ENCODE measurements around the gene ASCC1. TPM values are rescaled to one million over a fixed set of nuclear protein-coding genes. Genes with fewer than 3 reads are reported as not detected.

The ASCC1 gene
- total RNA-seq, 1 donor from 2014 or later: 49.5 TPM

- no peak for TF ChIP-seq EZH2 (IDR thresholded peaks at IDR 0.05)
- no peak for TF ChIP-seq CTCF (IDR thresholded peaks at IDR 0.05)
- TF ChIP-seq EZH2phosphoT487 (IDR thresholded peaks at IDR 0.05): no peak
- H3K36me3 ChIP-seq: no peaks in the 10 kb centered on the region
- peaks cover 3% of the 10 kb centered on the region for H3K27me3 Mint-ChIP-seq (ENCODE audit: insufficient read depth, low read depth)
- H3K9ac ChIP-seq: no peak overlapping the region
- no peak overlapping the region for H3K27ac ChIP-seq
- H4K20me1 ChIP-seq (ENCODE audit: low read depth): no peaks in the 10 kb centered on the region
- no peak overlapping the region for H3K27ac Mint-ChIP-seq
- H3K27me3 ChIP-seq: no peaks in the 10 kb centered on the region
- peaks cover 8% of the 10 kb centered on the region for H3K4me1 Mint-ChIP-seq
- H3K4me2 ChIP-seq: no peak overlapping the region
- H3K9me3 Mint-ChIP-seq: no peaks in the 10 kb centered on the region
- H2AFZ ChIP-seq (replicated peaks): no peak overlapping the region
- no peak overlapping the region for H3K4me3 ChIP-seq
- H3F3A ChIP-seq (ENCODE audit: low read depth): peaks cover 13% of the 10 kb centered on the region
- H3K4me3 Mint-ChIP-seq: no peak overlapping the region
- peaks cover 10% of the 10 kb centered on the region for H3K36me3 Mint-ChIP-seq
- H3K4me1 ChIP-seq: peaks cover 5% of the 10 kb centered on the region
- no peaks in the 10 kb centered on the region for H3K9me3 ChIP-seq (ENCODE audit: low read depth)
- DNase-seq (ENCODE audit: low spot score): no peak
- no peaks in the 10 kb centered on the region for H3K79me2 ChIP-seq (ENCODE audit: low read depth)
Measured at GRCh38 chr10:72171175-72171630, 44.9 kb downstream of the ASCC1 start.

DNA sequence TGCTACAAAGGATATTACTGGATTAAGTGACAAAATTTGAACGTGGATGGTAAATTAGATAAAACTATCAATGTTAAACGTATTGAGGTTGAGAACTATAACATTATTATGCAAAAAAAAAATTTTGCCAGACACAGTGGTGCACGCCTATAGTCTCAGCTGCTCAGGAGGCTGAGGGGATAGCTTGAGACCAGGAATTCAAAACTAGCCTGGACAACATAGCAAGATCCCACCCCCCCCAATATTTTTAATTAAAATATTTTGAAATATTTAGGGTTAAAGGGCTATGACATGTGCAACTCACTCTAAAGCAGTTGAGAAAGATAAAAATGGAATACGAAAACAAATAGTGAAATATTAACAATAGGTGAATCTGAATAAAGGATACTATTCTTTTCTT, 45.3 kb downstream of the ASCC1 start:
- TF ChIP-seq CTCF (IDR thresholded peaks at IDR 0.05): no peak
- TF ChIP-seq EZH2phosphoT487 (IDR thresholded peaks at IDR 0.05): no peak
- no peak for TF ChIP-seq EZH2 (IDR thresholded peaks at IDR 0.05)
- no peak overlapping the region for H3K27ac ChIP-seq
- no peaks in the 10 kb centered on the region for H3K79me2 ChIP-seq (ENCODE audit: low read depth)
- Mint-ChIP-seq H3K27me3 (ENCODE audit: insufficient read depth, low read depth) (peaks cover 3% of the 10 kb centered on the region), H3K27ac (no peak overlapping the region), H3K4me3 (no peak overlapping the region), H3K36me3 (peaks cover 10% of the 10 kb centered on the region), H3K4me1 (peaks cover 8% of the 10 kb centered on the region), H3K9me3 (no peaks in the 10 kb centered on the region)
- H3K9me3 ChIP-seq (ENCODE audit: low read depth): no peaks in the 10 kb centered on the region
- peaks cover 3% of the 10 kb centered on the region for H3K4me1 ChIP-seq
- H3K4me3 ChIP-seq: no peak overlapping the region
- H3K36me3 ChIP-seq: no peaks in the 10 kb centered on the region
- no peaks in the 10 kb centered on the region for H4K20me1 ChIP-seq (ENCODE audit: low read depth)
- no peak for DNase-seq (ENCODE audit: low spot score)
- no peaks in the 10 kb centered on the region for H3K27me3 ChIP-seq
- peaks cover 13% of the 10 kb centered on the region for H3F3A ChIP-seq (ENCODE audit: low read depth)
- H3K4me2 ChIP-seq: no peak overlapping the region
- no peak overlapping the region for H3K9ac ChIP-seq
- no peak overlapping the region for H2AFZ ChIP-seq (replicated peaks)

DNA sequence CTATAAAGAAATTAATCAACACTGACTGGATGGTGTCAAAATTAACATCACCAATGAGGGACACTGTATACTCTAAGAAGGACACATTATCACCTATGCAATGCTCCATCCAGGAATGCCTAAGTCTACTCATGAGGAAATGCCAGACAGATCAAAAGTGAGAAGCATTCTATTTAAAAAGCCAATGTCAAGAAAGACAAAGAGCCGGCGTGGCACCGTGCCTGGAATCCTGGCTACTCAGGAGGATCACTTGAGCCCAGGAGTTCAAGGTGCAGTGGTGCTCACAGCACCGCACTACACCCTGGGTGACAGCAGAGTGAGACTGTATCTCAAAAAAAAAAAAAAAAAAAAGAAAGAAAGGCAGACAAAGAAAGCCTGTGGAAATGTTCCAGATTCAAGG, 45.8 kb downstream of the ASCC1 start:
- Histone ChIP-seq H3K4me2 (no peak overlapping the region), H3K9ac (no peak overlapping the region), H3K4me1 (no peaks in the 10 kb centered on the region), H3K27me3 (no peaks in the 10 kb centered on the region), H3K27ac (no peak overlapping the region), H3K4me3 (no peak overlapping the region), H3K79me2 (ENCODE audit: low read depth) (no peaks in the 10 kb centered on the region), H2AFZ (replicated peaks) (no peak overlapping the region), H3K9me3 (ENCODE audit: low read depth) (no peaks in the 10 kb centered on the region), H4K20me1 (ENCODE audit: low read depth) (no peaks in the 10 kb centered on the region), H3K36me3 (no peaks in the 10 kb centered on the region), H3F3A (ENCODE audit: low read depth) (peaks cover 13% of the 10 kb centered on the region)
- Mint-ChIP-seq H3K4me1 (peaks cover 8% of the 10 kb centered on the region), H3K27ac (no peak overlapping the region), H3K36me3 (peaks cover 10% of the 10 kb centered on the region), H3K4me3 (no peak overlapping the region), H3K9me3 (no peaks in the 10 kb centered on the region), H3K27me3 (ENCODE audit: insufficient read depth, low read depth) (peaks cover 3% of the 10 kb centered on the region)
- DNase-seq (ENCODE audit: low spot score): no peak
- no peak for TF ChIP-seq EZH2 (IDR thresholded peaks at IDR 0.05)
- TF ChIP-seq EZH2phosphoT487 (IDR thresholded peaks at IDR 0.05): no peak
- TF ChIP-seq CTCF (IDR thresholded peaks at IDR 0.05): no peak

Data from neural progenitor cell (in vitro differentiated cells).